GM21515 (cell line): ENCODE measurements around the gene KRT6A.
"Not testable (repeated sequence)": the region's sequence is repeated elsewhere in the genome, so short reads cannot be mapped to it uniquely, and the experiment has no call there.

Source experiments
- ATAC-seq: cut with Tn5 transposase; IDR thresholded peaks from one replicate; pipeline ENCODE4 v1.9.1; 2021; ENCODE audit not compliant: unreplicated experiment

KRT6A gene

GRCh38 chr12:52473768-52474167 lies 19.3 kb downstream of the KRT6A start, which contains the start of gene KRT6C:
Gene KRT6C (minus strand): TSS chr12:52473805. CDS start chr12:52473737, 68 bp downstream.
- ATAC-seq, result no peak

- no peak for ATAC-seq
These were observed 23.2 kb downstream of the KRT6A start for GRCh38 chr12:52469853-52470252.

GRCh38 chr12:52464897-52465296 lies 28.2 kb downstream of the KRT6A start:
- ATAC-seq, result no peak

GRCh38 chr12:52461693-52462092 lies 31.4 kb downstream of the KRT6A start:
- ATAC-seq, result no peak

GRCh38 chr12:52458861-52459260 lies 34.2 kb downstream of the KRT6A start:
- no peak for ATAC-seq

GRCh38 chr12:52455821-52456220 lies 37.2 kb downstream of the KRT6A start:
- ATAC-seq, result no peak

GRCh38 chr12:52454411-52455201 lies 38.5 kb downstream of the KRT6A start:
- no peak for ATAC-seq

GRCh38 chr12:52452101-52452500 lies 41.0 kb downstream of the KRT6A start, which contains the start of gene KRT6B:
Gene KRT6B (minus strand): TSS chr12:52452146. CDS start chr12:52452078, 68 bp downstream.
- no peak for ATAC-seq

- no peak for ATAC-seq
These were observed 44.8 kb downstream of the KRT6A start for GRCh38 chr12:52448228-52448627.

GRCh38 chr12:52447196-52447595 lies 45.9 kb downstream of the KRT6A start:
- not testable (repeated sequence) for ATAC-seq

GRCh38 chr12:52446367-52447045 lies 46.6 kb downstream of the KRT6A start:
- ATAC-seq, result no peak

- no peak for ATAC-seq
These were observed 47.2 kb downstream of the KRT6A start for GRCh38 chr12:52445876-52446275.

- ATAC-seq, result no peak
These were observed 48.1 kb downstream of the KRT6A start for GRCh38 chr12:52444647-52445595.

- no peak for ATAC-seq
These were observed 49.1 kb downstream of the KRT6A start for GRCh38 chr12:52443966-52444365.

GRCh38 chr12:52442600-52443061 lies 50.4 kb downstream of the KRT6A start:
- ATAC-seq, result no peak

- no peak for ATAC-seq
These were observed 51.6 kb downstream of the KRT6A start for GRCh38 chr12:52441320-52441911.

GRCh38 chr12:52440821-52441319 lies 52.2 kb downstream of the KRT6A start:
- ATAC-seq, result no peak

GRCh38 chr12:52439845-52440244 lies 53.2 kb downstream of the KRT6A start:
- no peak for ATAC-seq

GRCh38 chr12:52439420-52439819 lies 53.6 kb downstream of the KRT6A start:
- no peak for ATAC-seq
